HL-60 (cell line): ENCODE results near the gene MAD1L1.

Experiments used
- DNase-seq, 2 experiments: peaks; one replicate each; pipeline ENCODE4 v3.0.0-alpha.2; 2010 to 2020; ENCODE audit warnings: low read depth in 1 of 2, low spot score in 1 of 2
- H3K27ac ChIP-seq: fragments of 250-450 bp; sonication (Bioruptor Pico); replicated peaks from 2 replicates; pipeline ENCODE4 v1.5.1; 2020; ENCODE audit warnings: mild to moderate bottlenecking, moderate library complexity
- H3K27me3 ChIP-seq: fragments of 250-450 bp; sonication (Bioruptor Pico); 2 replicates; pipeline ENCODE4 v1.5.1; 2021; ENCODE audit warnings: mild to moderate bottlenecking, moderate library complexity; ENCODE audit not compliant: insufficient read depth, poor library complexity, severe bottlenecking
- H3K4me3 ChIP-seq: replicated peaks from 2 replicates; pipeline ENCODE4 v1.5.1; 2011; ENCODE audit warnings: mild to moderate bottlenecking, control low read depth, low read length; ENCODE audit not compliant: insufficient read depth
- GABPA ChIP-seq: IDR thresholded peaks from 2 replicates; pipeline ENCODE4 v1.6.1; 2012; ENCODE audit warnings: low read depth
- POLR2AphosphoS5 ChIP-seq: IDR thresholded peaks from 2 replicates; pipeline ENCODE4 v1.6.1; 2012; ENCODE audit warnings: low read depth
- REST ChIP-seq: IDR thresholded peaks from 2 replicates; pipeline ENCODE4 v1.6.1; 2012; ENCODE audit warnings: low read depth; ENCODE audit not compliant: insufficient replicate concordance
- SPI1 ChIP-seq: IDR thresholded peaks from 2 replicates; pipeline ENCODE4 v1.6.1; 2012; ENCODE audit warnings: low read depth, mild to moderate bottlenecking, borderline replicate concordance
- TF ChIP-seq, protein P1 (sequence below): IDR thresholded peaks from one replicate; pipeline ENCODE4 v1.5.1; 2011; ENCODE audit warnings: low read length, control low read depth, inconsistent platforms; ENCODE audit not compliant: insufficient read depth

The MAD1L1 gene

DNA sequence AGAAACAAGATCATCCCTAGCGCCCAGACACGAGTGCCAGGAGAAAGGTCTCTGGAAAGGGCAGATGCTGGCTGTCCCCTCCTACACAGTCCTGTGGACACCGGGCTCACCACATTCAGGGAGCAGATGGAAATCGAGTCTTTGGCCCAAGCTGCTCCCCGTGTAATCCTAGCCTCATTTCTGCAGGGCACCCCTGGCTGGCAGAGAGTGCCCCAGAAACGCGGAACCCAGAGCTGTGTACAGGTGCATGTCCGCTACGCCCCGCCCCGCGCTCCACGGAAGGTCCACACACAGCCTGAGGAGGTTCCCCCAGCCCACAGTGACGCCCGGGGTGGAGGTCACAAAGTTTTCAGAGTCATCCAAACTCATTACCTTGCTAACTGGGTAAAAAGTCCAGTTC is 202.8 kb downstream of the MAD1L1 start:
- no peak overlapping the region for H3K4me3 ChIP-seq
- TF ChIP-seq SPI1: no peak
- no peak for TF ChIP-seq POLR2AphosphoS5
- no peak for TF ChIP-seq GABPA
- no peak for TF ChIP-seq REST
- TF ChIP-seq, protein P1, sequence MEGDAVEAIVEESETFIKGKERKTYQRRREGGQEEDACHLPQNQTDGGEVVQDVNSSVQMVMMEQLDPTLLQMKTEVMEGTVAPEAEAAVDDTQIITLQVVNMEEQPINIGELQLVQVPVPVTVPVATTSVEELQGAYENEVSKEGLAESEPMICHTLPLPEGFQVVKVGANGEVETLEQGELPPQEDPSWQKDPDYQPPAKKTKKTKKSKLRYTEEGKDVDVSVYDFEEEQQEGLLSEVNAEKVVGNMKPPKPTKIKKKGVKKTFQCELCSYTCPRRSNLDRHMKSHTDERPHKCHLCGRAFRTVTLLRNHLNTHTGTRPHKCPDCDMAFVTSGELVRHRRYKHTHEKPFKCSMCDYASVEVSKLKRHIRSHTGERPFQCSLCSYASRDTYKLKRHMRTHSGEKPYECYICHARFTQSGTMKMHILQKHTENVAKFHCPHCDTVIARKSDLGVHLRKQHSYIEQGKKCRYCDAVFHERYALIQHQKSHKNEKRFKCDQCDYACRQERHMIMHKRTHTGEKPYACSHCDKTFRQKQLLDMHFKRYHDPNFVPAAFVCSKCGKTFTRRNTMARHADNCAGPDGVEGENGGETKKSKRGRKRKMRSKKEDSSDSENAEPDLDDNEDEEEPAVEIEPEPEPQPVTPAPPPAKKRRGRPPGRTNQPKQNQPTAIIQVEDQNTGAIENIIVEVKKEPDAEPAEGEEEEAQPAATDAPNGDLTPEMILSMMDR: no peak
- DNase-seq: no peak
- H3K27ac ChIP-seq: no peak overlapping the region
- H3K27me3 ChIP-seq: no peaks in the 10 kb centered on the region

- TF ChIP-seq, protein P1: no peak
- no peak for TF ChIP-seq REST
- no peak for TF ChIP-seq SPI1
- TF ChIP-seq GABPA: no peak
- TF ChIP-seq POLR2AphosphoS5: no peak
- no peak for DNase-seq
- Histone ChIP-seq H3K4me3 (no peak overlapping the region), H3K27ac (no peak overlapping the region), H3K27me3 (no peaks in the 10 kb centered on the region)
Observed at GRCh38 chr7:2029211-2029905, 203.4 kb downstream of the MAD1L1 start.

DNA sequence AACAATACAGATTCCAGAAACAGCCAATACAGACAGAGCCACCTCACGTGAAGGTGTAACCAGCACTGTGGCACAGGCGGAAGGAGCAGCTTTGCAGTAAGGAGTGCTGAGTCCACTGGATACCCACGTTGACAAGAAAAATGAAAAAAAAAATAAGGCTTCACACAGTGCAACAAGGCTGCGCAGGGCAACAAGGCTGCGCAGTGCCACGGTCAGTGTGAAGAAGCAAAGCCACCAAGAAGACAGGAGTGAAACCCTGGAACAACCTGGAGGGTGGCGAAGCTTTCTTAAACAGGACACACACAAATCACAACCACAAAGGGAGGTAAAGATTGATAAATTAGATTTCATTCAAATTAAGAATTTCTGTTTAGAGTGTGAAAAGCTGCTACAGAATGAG is 204.0 kb downstream of the MAD1L1 start:
- DNase-seq: no peak
- no peaks in the 10 kb centered on the region for H3K27me3 ChIP-seq
- no peak overlapping the region for H3K27ac ChIP-seq
- no peak for TF ChIP-seq SPI1
- H3K4me3 ChIP-seq: no peak overlapping the region

DNA sequence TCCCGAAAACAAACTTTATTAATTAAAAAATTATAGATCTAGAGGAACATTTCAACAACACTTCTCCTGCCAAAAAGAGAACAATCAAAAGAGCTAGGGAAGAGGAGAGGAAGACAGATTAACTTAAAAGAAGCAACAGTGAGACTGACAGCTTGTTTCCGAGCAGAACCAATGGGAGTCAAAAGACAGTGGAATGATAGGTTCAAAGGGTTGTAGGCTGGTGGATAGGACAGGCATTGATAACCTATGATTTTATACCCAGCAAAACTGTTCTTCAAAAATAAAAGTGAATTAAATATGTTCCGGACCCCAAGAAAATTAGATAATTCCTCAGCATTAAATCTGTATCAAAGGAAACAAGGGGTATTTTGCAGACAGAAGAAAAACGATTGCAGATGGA is 207.6 kb downstream of the MAD1L1 start:
- H3K4me3 ChIP-seq: no peak overlapping the region
- DNase-seq: no peak
- no peak overlapping the region for H3K27ac ChIP-seq
- no peaks in the 10 kb centered on the region for H3K27me3 ChIP-seq
- TF ChIP-seq POLR2AphosphoS5 (no peak), SPI1 (no peak), GABPA (no peak), REST (no peak)
- TF ChIP-seq, protein P1: no peak
